Sigmoid colon (tissue), 7 donors: ENCODE measurements around the gene GYS1. TPM values are rescaled to one million over a fixed set of nuclear protein-coding genes. Genes with fewer than 3 reads are reported as not detected.
A peak's percentile ranks its signal among the peaks of the same experiment; 100 is the strongest.

Experiments used
- DNase-seq: peaks from one replicate; pipeline ENCODE4 v3.0.0-alpha.2; 2019
- H3K27ac ChIP-seq, 4 donors: fragments of 200-600 bp; sonication (generic); one replicate each; pipeline ENCODE4 v1.5.1; 2016 to 2019; ENCODE audit warnings: mild to moderate bottlenecking in 1 of 4
- H3K27me3 ChIP-seq, 3 donors: fragments of 200-600 bp; sonication (generic); one replicate each; pipeline ENCODE4 v1.5.1; 2019; ENCODE audit warnings: mild to moderate bottlenecking in 1 of 3
- H3K36me3 ChIP-seq, 4 donors: fragments of 200-600 bp; sonication (generic); one replicate each; pipeline ENCODE4 v1.5.1; 2016 to 2019
- H3K4me1 ChIP-seq, 4 donors: fragments of 200-600 bp; sonication (generic); one replicate each; pipeline ENCODE4 v1.5.1; 2017 to 2019
- H3K4me3 ChIP-seq, 4 donors: fragments of 200-600 bp; sonication (generic); one replicate each; pipeline ENCODE4 v1.5.1; 2017 to 2019; ENCODE audit warnings: mild to moderate bottlenecking in 2 of 4, moderate library complexity in 1 of 4
- H3K9me3 ChIP-seq, 4 donors: fragments of 200-600 bp in 3 of 4; sonication (generic) in 3 of 4; one replicate each; pipeline versions ENCODE4 v1.5.1 to v1.6.1; 2013 to 2019
- EP300 ChIP-seq, 4 donors: sonication (generic); formaldehyde crosslinking; IDR thresholded peaks; one replicate each; pipeline ENCODE4 v1.6.1; 2017; ENCODE audit warnings: antibody characterized with exemption in 4 of 4
- POLR2A ChIP-seq, 2 donors: fragments of 450-650 bp; IDR thresholded peaks; one replicate each; pipeline ENCODE4 v1.6.1; 2016; ENCODE audit warnings: antibody characterized with exemption in 2 of 2, mild to moderate bottlenecking in 2 of 2, moderate library complexity in 2 of 2
- POLR2AphosphoS5 ChIP-seq, 4 donors: sonication (generic); formaldehyde crosslinking; IDR thresholded peaks; one replicate each; pipeline ENCODE4 v1.6.1; 2017; ENCODE audit warnings: antibody characterized with exemption in 4 of 4
- WGBS, 2 donors: extraction: QIAGEN DNeasy Blood & Tissue Kit; methylation state at CpG; one replicate each; pipeline ENCODE4 v1.1.7; 2013; 5-methylcytosine and 5-hydroxymethylcytosine counted together
- intact Hi-C: fragments of 100-400 bp; cut with DNase I; formaldehyde crosslinking; loops from one replicate; pipeline ENCODE4 v1.15.1; 2023
- polyA plus RNA-seq, 3 donors: library from polyadenylated mRNA; stranded (reverse); fragments of 200-250 nt; gene quantifications; one replicate each; pipeline ENCODE4 v1.2.3, GENCODE V29; 2013
- total RNA-seq, 4 donors: library from RNA; depleted of rRNA; stranded (reverse); fragments of >200 nt; gene quantifications; one replicate each; pipeline ENCODE4 v1.1.0, GENCODE V29; 2016
- TF ChIP-seq, protein P1 (sequence below), 4 experiments: fragments of 450-650 bp in 3 of 4; fragments of 200-600 bp in 1 of 4; IDR thresholded peaks; one replicate each; pipeline ENCODE4 v1.5.1; 2016 to 2019; ENCODE audit warnings: antibody characterized with exemption in 4 of 4, mild to moderate bottlenecking in 3 of 4, moderate library complexity in 2 of 4
- donor health status: healthy with polysubstance abuse.
- donor health status: Bipolar disorder and iron deficiency.
- donor health status: healthy.

Gene GYS1
- total and polyA plus RNA-seq, 7 donors: 11.7 to 32.7 (median 17.5) TPM

DNA sequence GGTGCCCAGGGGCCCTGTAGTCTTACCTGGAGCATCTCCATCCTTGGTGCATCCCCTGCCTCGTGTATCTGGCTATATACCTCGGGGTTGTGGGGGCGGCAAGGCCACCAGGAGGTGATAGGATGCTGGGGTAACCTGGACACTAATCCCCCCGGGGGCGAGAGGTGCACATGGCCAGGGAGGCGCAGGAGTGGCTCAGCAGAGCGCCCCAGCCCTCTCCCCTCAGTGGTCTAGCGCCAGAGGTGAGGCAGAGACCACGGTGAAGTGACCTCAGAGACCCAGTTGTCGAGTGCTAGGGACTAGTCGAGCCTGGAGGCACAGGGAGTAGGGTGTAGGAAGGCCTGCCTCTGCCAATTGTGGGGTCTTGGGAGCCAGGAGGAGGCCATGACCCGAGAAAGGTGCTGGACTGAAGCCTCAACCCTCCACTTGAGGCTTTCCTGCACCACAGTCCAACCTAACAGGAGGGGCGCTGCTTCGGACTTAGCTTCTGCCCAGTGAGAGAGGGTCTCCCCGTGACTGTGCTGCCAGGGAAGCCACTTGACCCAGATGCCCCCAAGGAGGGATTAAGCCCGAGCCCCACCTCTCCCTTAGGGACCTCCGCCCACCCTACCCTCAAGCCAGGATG lies 24.0 kb upstream of the GYS1 start, which contains the start of gene LHB:
Gene LHB (minus strand): TSS at position 51 of the 625 bp plus-strand sequence. CDS start 10 bp downstream, at position 41.
- intact Hi-C loops: no loop called here
- Histone ChIP-seq H3K4me3 (peak within 1 kb of the TSS; percentile 14 to 50 (median 40)), H3K27ac (no peak within 1 kb of the TSS), H3K27me3 (peaks cover 8 to 44% (median 31%) of the 10 kb centered on the region in 3 donors), H3K4me1 (peaks cover 0 to 25% (median 24%) of the 10 kb centered on the region in 4 donors), H3K9me3 (no peaks in the 10 kb centered on the region), H3K36me3 (peaks cover 0 to 35% (median 2%) of the 10 kb centered on the region in 4 donors)
- TF ChIP-seq, protein P1, sequence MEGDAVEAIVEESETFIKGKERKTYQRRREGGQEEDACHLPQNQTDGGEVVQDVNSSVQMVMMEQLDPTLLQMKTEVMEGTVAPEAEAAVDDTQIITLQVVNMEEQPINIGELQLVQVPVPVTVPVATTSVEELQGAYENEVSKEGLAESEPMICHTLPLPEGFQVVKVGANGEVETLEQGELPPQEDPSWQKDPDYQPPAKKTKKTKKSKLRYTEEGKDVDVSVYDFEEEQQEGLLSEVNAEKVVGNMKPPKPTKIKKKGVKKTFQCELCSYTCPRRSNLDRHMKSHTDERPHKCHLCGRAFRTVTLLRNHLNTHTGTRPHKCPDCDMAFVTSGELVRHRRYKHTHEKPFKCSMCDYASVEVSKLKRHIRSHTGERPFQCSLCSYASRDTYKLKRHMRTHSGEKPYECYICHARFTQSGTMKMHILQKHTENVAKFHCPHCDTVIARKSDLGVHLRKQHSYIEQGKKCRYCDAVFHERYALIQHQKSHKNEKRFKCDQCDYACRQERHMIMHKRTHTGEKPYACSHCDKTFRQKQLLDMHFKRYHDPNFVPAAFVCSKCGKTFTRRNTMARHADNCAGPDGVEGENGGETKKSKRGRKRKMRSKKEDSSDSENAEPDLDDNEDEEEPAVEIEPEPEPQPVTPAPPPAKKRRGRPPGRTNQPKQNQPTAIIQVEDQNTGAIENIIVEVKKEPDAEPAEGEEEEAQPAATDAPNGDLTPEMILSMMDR (IDR thresholded peaks at IDR 0.05): no peak
- TF ChIP-seq POLR2A (IDR thresholded peaks at IDR 0.05): no peak
- no peak for TF ChIP-seq EP300 (IDR thresholded peaks at IDR 0.05)
- TF ChIP-seq POLR2AphosphoS5 (IDR thresholded peaks at IDR 0.05): no peak
- DNase-seq: no peak
- 63 to 74% methylated on average over 17 of the region's 17 CpGs for WGBS, 2 donors

DNA sequence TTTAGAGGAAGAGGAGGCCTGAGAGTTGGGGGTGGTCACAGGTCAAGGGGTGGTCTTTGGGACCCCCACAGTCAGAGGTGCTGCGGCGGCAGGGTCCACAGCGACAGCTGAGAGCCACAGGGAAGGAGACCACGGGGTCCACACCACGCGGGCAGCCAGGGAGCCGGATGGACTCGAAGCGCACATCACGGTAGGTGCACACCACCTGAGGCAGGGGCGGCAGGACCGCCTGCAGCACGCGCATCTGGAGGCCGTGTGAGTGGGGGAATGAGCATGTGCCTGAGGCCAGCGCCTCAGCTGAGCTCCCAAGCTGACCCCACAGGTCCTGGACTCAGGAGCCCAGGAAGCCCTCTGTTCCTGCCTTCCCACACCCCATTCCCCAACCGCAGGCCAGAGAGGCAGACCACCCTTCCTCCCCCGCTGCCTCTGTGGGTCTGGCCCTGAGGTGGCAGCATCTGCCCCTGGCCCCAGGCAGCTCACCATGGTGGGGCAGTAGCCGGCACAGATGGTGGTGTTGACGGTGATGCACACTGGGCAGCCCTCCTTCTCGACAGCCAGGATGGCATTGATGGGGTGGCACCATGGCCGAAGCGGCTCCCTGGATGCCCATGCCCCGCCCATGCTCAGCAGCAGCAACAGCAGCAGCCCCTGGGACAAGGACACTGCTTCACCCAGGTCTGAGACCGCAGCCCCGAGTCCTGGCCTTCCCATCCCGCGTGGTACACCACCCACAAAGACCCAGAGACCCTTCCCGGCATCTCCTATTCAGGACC lies 23.1 kb upstream of the GYS1 start:
- no peak for TF ChIP-seq POLR2AphosphoS5 (IDR thresholded peaks at IDR 0.05)
- peaks cover 0 to 25% (median 24%) of the 10 kb centered on the region in 4 donors for H3K4me1 ChIP-seq
- intact Hi-C loops: no loop called here
- WGBS, 2 donors: 93 to 97% methylated on average over 26 to 28 of the region's 29 CpGs
- H3K27me3 ChIP-seq: peaks cover 8 to 43% (median 31%) of the 10 kb centered on the region in 3 donors
- H3K27ac ChIP-seq: no peak overlapping the region
- no peaks in the 10 kb centered on the region for H3K9me3 ChIP-seq
- no peak for DNase-seq
- no peak overlapping the region for H3K4me3 ChIP-seq
- peaks cover under 1 to 44% (median 11%) of the 10 kb centered on the region in 4 donors for H3K36me3 ChIP-seq

DNA sequence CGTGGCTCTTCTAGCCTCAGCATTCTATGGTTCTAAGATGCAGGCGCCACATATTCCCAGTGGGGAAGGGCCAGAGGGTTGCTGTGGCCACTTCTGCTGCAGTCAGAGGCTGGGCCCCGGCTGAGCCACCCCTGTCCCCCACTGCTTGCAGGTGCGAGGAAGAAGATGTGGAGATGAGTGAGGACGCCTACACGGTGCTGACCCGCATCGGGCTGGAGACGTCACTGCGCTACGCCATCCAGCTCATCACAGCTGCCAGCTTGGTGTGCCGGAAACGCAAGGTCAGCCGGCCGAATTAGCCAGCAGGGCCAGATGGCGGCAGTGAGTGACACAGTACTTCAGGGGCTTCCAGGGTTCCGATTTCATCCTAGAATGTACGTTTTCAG lies 21.8 kb upstream of the GYS1 start:
- WGBS, 2 donors: 92 to 96% methylated on average over 18 of the region's 18 CpGs
- no peak for DNase-seq
- intact Hi-C loops: no loop called here
- no peak overlapping the region for H3K27ac ChIP-seq
- peaks cover 8 to 30% (median 24%) of the 10 kb centered on the region in 3 donors for H3K27me3 ChIP-seq
- H3K4me3 ChIP-seq: no peak overlapping the region
- no peaks in the 10 kb centered on the region for H3K9me3 ChIP-seq
- H3K36me3 ChIP-seq: peaks cover 11 to 57% (median 14%) of the 10 kb centered on the region in 4 donors
- TF ChIP-seq POLR2A (IDR thresholded peaks at IDR 0.05) (no peak), EP300 (IDR thresholded peaks at IDR 0.05) (no peak), POLR2AphosphoS5 (IDR thresholded peaks at IDR 0.05) (no peak)
- TF ChIP-seq, protein P1 (IDR thresholded peaks at IDR 0.05): no peak
- H3K4me1 ChIP-seq: peaks cover 0 to 25% (median 24%) of the 10 kb centered on the region in 4 donors

DNA sequence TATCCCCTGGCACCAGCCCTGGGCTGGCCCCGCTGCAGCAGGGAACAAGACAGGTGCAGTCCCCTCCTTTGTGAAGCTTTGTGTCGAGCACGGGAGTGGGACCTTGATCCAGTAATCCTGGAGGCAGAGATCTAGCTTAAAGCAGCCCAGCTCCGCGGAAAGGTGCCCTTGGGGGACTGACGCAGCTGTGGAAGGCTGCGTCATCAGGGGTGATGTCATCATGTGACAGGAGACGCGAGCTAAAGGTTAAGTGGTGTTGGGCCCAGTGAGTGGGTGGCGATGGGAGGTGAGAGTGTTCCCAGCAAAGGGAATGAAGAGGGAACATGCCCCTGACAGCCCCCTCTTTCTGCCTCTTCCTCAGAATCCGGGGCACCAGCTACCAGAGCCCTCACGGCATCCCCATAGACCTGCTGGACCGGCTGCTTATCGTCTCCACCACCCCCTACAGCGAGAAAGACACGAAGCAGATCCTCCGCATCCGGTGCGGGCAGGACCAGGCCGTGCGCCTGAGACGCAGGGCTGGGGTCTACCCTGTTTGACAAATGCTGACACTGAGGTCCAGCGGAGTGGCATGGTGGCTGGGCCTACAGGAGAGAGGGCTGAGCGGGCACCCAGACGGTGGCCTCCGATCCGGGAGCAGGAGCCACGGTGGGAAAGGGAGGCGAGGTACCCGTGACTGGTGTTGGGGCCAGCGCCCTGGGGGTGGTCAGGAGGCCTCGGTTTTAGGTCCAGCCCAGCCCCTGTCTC lies 21.2 kb upstream of the GYS1 start:
- Histone ChIP-seq H3K27me3 (peaks cover 4 to 25% (median 18%) of the 10 kb centered on the region in 3 donors), H3K4me3 (no peak overlapping the region), H3K36me3 (peaks cover 16 to 63% (median 17%) of the 10 kb centered on the region in 4 donors), H3K9me3 (no peaks in the 10 kb centered on the region), H3K4me1 (peaks cover 0 to 21% (median 20%) of the 10 kb centered on the region in 4 donors), H3K27ac (no peak overlapping the region)
- WGBS, 2 donors: 94 to 96% methylated on average over 32 of the region's 32 CpGs
- DNase-seq: no peak
- TF ChIP-seq EP300 (IDR thresholded peaks at IDR 0.05) (no peak), POLR2A (IDR thresholded peaks at IDR 0.05) (no peak), POLR2AphosphoS5 (IDR thresholded peaks at IDR 0.05) (no peak)
- TF ChIP-seq, protein P1 (IDR thresholded peaks at IDR 0.05): no peak
- intact Hi-C loops: no loop called here
